DMS53 (cell line): ENCODE data around the gene PYURF.

Source experiments
- DNase-seq: peaks from one replicate; lab custom pipeline; 2025; lab: John Stamatoyannopoulos, UW

PYURF gene

DNA sequence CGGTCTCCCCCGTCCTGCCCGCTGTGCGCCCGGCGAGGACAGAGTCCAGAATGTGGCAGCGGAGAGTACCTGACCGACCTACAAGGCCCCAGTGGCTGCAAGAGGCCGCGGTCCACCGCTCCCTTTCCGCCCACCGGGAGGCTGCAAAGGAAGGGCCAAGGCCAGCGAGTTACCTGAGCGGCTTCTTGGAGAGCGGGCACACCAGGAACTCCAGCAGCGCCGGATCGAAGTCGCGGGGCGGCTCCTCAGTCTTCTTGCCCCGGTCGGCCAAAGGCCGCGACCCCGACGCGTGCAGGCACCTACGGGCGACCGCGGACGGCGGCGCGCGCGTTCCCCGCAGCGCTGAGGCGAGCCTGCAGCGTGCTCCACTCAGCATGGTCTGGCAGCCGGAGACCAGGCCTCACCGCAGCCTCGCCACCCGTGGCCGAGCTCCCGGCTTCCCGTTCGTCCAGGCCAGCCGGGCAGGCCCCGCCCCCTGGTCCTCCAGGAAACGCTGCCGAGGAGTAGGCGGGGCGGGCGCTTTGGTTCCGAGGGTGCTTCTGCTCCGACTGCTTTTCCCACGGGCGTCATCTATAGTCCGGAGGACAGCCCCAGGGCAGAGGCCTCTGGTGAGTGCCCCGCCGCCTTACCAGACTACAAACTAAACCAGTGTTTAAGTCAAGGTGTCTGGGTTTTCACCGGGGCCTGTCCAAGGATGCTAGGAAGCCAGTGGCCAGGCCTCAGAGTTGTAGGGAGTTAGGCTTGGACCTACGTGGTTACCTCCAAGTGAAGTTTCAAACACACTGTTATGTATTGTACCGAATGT, at the start of gene PYURF:
Gene PYURF (minus strand): TSS at position 452 of the 805 bp plus-strand sequence. CDS start 76 bp downstream, at position 376.
- peak; percentile 95 for DNase-seq

DNA sequence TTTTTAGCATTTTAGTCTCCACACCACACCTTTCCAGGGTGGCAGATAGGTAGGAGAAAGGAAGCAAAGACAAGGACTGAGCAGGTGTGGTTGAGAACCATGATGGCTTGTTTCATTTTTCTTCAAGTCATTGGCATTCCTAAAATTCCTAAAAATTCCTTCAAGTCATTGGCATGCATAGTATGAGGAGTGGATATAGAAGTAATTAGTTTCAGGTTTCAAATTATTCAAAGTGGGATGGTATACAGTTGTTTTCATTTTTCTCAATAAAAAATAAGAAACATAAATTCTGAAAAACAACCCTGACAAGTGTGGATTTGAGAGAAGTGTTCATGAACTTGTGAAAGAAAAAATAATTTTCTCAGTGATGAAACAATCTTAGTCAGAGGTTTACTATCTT, 46.4 kb upstream of the PYURF start:
- no peak for DNase-seq

DNA sequence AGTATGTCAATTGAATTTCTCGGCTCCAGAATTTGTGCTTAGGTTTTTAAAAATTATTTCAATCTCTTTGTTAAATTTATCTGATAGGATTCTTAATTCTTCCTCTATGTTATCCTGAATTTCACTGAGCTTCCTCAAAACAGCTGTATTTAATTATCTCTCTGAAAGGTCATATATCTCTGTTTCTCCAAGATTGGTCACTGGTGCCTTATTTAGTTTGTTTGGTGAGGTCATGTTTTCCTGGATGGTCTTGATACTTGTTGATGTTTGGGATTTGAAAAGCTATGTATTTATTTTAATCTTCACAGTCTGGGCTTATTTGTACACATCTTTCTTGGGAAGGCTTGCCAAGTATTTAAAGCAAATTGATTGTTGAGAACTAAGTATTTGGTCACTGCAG, 44.0 kb upstream of the PYURF start:
- DNase-seq = no peak

GRCh38 chr4:88549815-88550214, 26.2 kb upstream of the PYURF start:
- no peak for DNase-seq

DNA sequence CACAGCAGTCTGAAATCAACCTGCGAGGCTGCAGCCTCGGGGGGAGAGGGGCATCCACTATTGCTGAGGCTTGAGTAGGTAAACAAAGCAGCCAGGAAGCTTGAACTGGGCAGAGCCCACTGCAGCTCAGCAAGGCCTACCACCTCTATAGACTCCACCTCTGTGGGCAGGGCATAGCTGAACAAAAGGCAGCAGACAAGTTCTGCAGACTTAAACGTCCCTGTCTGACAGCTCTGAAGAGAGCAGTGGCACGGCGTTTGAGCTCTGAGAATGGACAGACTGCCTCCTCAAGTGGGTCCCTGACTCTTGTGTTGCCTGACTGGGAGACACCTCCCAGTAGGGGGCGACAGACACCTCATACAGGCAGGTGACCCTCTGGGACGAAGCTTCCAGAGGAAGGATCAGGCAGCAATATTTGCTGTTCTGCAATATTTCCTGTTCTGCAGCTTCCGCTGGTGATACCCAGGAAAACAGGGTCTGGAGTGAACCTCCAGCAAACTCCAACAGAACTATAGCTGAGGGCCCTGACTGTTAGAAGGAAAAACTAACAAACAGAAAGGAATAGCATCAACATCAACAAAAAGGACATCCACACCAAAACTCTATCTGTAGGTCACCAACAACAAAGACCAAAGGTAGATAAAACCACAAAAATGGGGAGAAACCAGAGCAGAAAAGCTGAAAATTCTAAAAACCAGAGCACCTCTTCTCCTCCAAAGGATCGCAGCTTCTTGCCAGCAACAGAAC, 15.9 kb upstream of the PYURF start:
- DNase-seq = peak; percentile 74

DNA sequence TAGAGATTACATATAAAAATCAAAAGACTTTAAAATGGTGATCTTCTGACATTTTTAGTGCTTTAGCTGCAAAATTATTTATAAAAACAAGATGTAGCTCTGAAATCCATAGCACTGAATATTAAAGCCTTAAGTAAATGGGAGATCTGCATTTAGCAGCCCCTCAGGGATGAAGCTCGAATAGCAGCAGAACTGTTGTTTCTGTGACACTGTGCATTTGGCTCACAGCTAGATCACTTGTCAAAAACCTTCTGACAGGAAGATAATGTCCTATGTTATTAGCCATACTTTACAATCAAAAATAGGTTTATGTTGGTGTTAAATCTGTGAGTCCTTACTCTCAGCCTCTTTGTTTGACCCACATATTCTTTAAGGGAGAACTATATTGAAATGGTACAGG, 14.1 kb upstream of the PYURF start:
- DNase-seq = no peak

GRCh38 chr4:88535090-88535755, 11.6 kb upstream of the PYURF start:
- DNase-seq = no peak

GRCh38 chr4:88533937-88534750, 10.6 kb upstream of the PYURF start:
- no peak for DNase-seq

DNA sequence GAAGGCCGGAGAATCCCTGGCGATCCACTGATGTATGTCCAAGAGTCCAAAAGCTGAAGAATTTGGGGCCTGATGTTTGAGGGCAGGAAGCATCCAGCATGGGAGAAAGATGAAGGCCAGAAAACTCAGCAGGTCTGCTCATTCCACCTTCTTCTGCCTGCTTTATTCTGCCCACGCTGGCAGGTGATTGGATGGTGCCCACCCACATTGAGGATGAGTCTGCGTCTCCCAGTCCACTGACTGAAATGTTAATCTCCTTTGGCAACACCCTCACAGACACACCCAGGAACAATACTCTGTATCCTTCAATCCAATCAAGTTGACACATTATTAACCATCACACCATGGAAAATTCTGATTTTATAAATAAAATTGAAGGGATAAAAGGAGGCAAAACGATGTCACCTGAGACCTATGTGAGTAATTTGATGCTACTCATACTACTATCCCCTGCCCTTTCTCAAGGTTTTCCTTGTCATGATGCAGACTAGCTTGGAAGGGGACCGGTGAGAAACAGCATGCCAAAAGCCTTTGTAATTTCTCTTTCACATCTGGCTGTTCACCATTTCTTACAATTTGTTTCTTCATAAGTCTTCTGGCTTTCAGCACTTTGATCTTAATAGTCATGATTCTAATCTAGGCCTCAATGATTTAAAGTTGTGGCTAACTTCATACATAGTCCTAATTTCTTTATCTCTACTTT, 9.7 kb upstream of the PYURF start:
- DNase-seq = no peak

GRCh38 chr4:88531549-88531948, 8.0 kb upstream of the PYURF start:
- no peak for DNase-seq

GRCh38 chr4:88528861-88529260, 5.3 kb upstream of the PYURF start:
- no peak for DNase-seq

DNA sequence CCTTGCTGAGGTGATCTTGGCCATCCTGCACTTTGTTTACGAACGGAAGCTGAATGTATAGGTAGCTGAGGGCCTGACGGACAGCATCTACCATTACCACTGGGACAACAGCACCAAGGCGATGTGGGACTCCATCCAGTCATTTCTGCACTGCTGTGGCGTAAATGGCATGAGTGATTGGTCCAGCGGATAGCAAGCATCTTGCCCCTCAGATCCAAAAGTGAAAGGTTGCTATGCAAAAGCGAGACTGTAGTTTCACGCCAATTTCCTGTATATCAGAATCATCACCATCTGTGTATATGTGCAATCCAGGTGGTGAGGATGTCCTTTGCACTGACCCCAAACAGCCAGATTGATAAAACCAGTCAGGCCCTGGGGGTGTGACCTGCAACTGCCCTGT, 4.2 kb upstream of the PYURF start:
- no peak for DNase-seq

GRCh38 chr4:88526221-88526815, 2.7 kb upstream of the PYURF start:
- peak; percentile 21 for DNase-seq

- no peak for DNase-seq
These were observed 595 bp upstream of the PYURF start for GRCh38 chr4:88524171-88524570.

GRCh38 chr4:88522702-88523324, 763 bp downstream of the PYURF start:
- peak; percentile 42 for DNase-seq

- no peak for DNase-seq
These were observed 4.7 kb downstream of the PYURF start for GRCh38 chr4:88518911-88519310.

GRCh38 chr4:88517825-88518224, 5.8 kb downstream of the PYURF start:
- DNase-seq = no peak

GRCh38 chr4:88516746-88517145, 6.8 kb downstream of the PYURF start:
- DNase-seq = no peak

- peak; percentile 91 for DNase-seq
These were observed 8.7 kb downstream of the PYURF start for GRCh38 chr4:88514557-88515511.
